Activated naive CD4-positive, alpha-beta T cell treated with anti-CD3 and anti-CD28 coated beads, Interleukin-2, amount 10 ng/mL, durations not matched to agents 7 days and 5 days (primary cell): ENCODE data around the gene DOCK11.
"Not testable (repeated sequence)": the region's sequence is repeated elsewhere in the genome, so short reads cannot be mapped to it uniquely, and the experiment has no call there.

Experiments used
- CTCF ChIA-PET: fragments of 350-600 bp; sonication (Branson Sonifier 250); formaldehyde crosslinking; loops from one replicate; lab custom pipeline; 2021; ENCODE audit warnings: antibody characterized with exemption; lab: Charles Lee
- DNase-seq: peaks from one replicate; pipeline ENCODE4 v3.0.0-alpha.2; 2020
- H3K27ac Mint-ChIP-seq: one replicate; pipeline ENCODE4 v1.8.0; 2021; ENCODE audit warnings: mild to moderate bottlenecking, moderate library complexity, mixed read lengths
- H3K27me3 Mint-ChIP-seq: one replicate; pipeline ENCODE4 v1.8.0; 2021; ENCODE audit warnings: mild to moderate bottlenecking, mixed read lengths
- H3K36me3 Mint-ChIP-seq: one replicate; pipeline ENCODE4 v1.8.0; 2021; ENCODE audit warnings: mixed read lengths
- H3K4me1 Mint-ChIP-seq: one replicate; pipeline ENCODE4 v1.8.0; 2021; ENCODE audit warnings: mixed read lengths
- H3K4me3 Mint-ChIP-seq: one replicate; pipeline ENCODE4 v1.8.0; 2021; ENCODE audit warnings: mild to moderate bottlenecking, moderate library complexity, mixed read lengths
- H3K9me3 Mint-ChIP-seq: one replicate; pipeline ENCODE4 v1.8.0; 2021; ENCODE audit warnings: mixed read lengths

DOCK11 gene

GRCh38 chrX:118554511-118554910, 58.9 kb downstream of the DOCK11 start:
- DNase-seq: no peak
- H3K4me1 Mint-ChIP-seq: peaks cover 11% of the 10 kb centered on the region
- CTCF ChIA-PET: no interaction called here
- peaks cover 26% of the 10 kb centered on the region for H3K36me3 Mint-ChIP-seq
- no peaks in the 10 kb centered on the region for H3K27me3 Mint-ChIP-seq
- H3K4me3 Mint-ChIP-seq: no peak overlapping the region
- H3K9me3 Mint-ChIP-seq: no peaks in the 10 kb centered on the region
- H3K27ac Mint-ChIP-seq: no peak overlapping the region

GRCh38 chrX:118558926-118559325, 63.3 kb downstream of the DOCK11 start:
- Mint-ChIP-seq H3K9me3 (no peaks in the 10 kb centered on the region), H3K27ac (no peak overlapping the region), H3K36me3 (peaks cover 35% of the 10 kb centered on the region), H3K27me3 (no peaks in the 10 kb centered on the region), H3K4me1 (peaks cover 15% of the 10 kb centered on the region), H3K4me3 (no peak overlapping the region)
- CTCF ChIA-PET: no interaction called here
- no peak for DNase-seq

- H3K4me3 Mint-ChIP-seq: no peak overlapping the region
- H3K36me3 Mint-ChIP-seq: peaks cover 34% of the 10 kb centered on the region
- CTCF ChIA-PET: no interaction called here
- no peaks in the 10 kb centered on the region for H3K9me3 Mint-ChIP-seq
- DNase-seq: no peak
- no peaks in the 10 kb centered on the region for H3K27me3 Mint-ChIP-seq
- peaks cover 11% of the 10 kb centered on the region for H3K4me1 Mint-ChIP-seq
- H3K27ac Mint-ChIP-seq: no peak overlapping the region
These were observed 64.9 kb downstream of the DOCK11 start for GRCh38 chrX:118560489-118560888.

GRCh38 chrX:118562582-118563164, 67.1 kb downstream of the DOCK11 start:
- Mint-ChIP-seq H3K27me3 (no peaks in the 10 kb centered on the region), H3K27ac (peak overlapping the region; percentile 56), H3K9me3 (no peaks in the 10 kb centered on the region), H3K4me1 (peaks cover 11% of the 10 kb centered on the region), H3K36me3 (peaks cover 32% of the 10 kb centered on the region), H3K4me3 (no peak overlapping the region)
- no peak for DNase-seq
- CTCF ChIA-PET: no interaction called here

GRCh38 chrX:118564498-118564897, 68.9 kb downstream of the DOCK11 start:
- DNase-seq: no peak
- H3K36me3 Mint-ChIP-seq: peaks cover 37% of the 10 kb centered on the region
- CTCF ChIA-PET: no interaction called here
- H3K27me3 Mint-ChIP-seq: no peaks in the 10 kb centered on the region
- peaks cover 13% of the 10 kb centered on the region for H3K4me1 Mint-ChIP-seq
- no peaks in the 10 kb centered on the region for H3K9me3 Mint-ChIP-seq
- H3K27ac Mint-ChIP-seq: no peak overlapping the region
- H3K4me3 Mint-ChIP-seq: no peak overlapping the region

- H3K9me3 Mint-ChIP-seq: no peaks in the 10 kb centered on the region
- CTCF ChIA-PET: no interaction called here
- H3K36me3 Mint-ChIP-seq: peaks cover 45% of the 10 kb centered on the region
- no peak for DNase-seq
- peaks cover 16% of the 10 kb centered on the region for H3K4me1 Mint-ChIP-seq
- H3K27me3 Mint-ChIP-seq: no peaks in the 10 kb centered on the region
- H3K4me3 Mint-ChIP-seq: no peak overlapping the region
- H3K27ac Mint-ChIP-seq: peak overlapping the region; percentile 33
These were observed 70.2 kb downstream of the DOCK11 start for GRCh38 chrX:118565853-118566252.

- no peak for DNase-seq
- peaks cover 16% of the 10 kb centered on the region for H3K4me1 Mint-ChIP-seq
- no peak overlapping the region for H3K27ac Mint-ChIP-seq
- no peaks in the 10 kb centered on the region for H3K9me3 Mint-ChIP-seq
- H3K36me3 Mint-ChIP-seq: peaks cover 50% of the 10 kb centered on the region
- CTCF ChIA-PET: no interaction called here
- H3K27me3 Mint-ChIP-seq: no peaks in the 10 kb centered on the region
- no peak overlapping the region for H3K4me3 Mint-ChIP-seq
These were observed 70.7 kb downstream of the DOCK11 start for GRCh38 chrX:118566359-118566758.

- Mint-ChIP-seq H3K27me3 (no peaks in the 10 kb centered on the region), H3K4me1 (peaks cover 5% of the 10 kb centered on the region), H3K4me3 (no peak overlapping the region), H3K9me3 (no peaks in the 10 kb centered on the region), H3K27ac (peak overlapping the region; percentile 45), H3K36me3 (peaks cover 44% of the 10 kb centered on the region)
- DNase-seq: no peak
- CTCF ChIA-PET: no interaction called here
These were observed 74.1 kb downstream of the DOCK11 start for GRCh38 chrX:118569676-118570075.

- Mint-ChIP-seq H3K4me1 (peaks cover 5% of the 10 kb centered on the region), H3K4me3 (no peak overlapping the region), H3K27me3 (no peaks in the 10 kb centered on the region), H3K36me3 (peaks cover 44% of the 10 kb centered on the region), H3K27ac (peak overlapping the region; percentile 45), H3K9me3 (no peaks in the 10 kb centered on the region)
- CTCF ChIA-PET: no interaction called here
- no peak for DNase-seq
These were observed 74.6 kb downstream of the DOCK11 start for GRCh38 chrX:118570209-118570608.

- H3K27ac Mint-ChIP-seq: no peak overlapping the region
- no peaks in the 10 kb centered on the region for H3K9me3 Mint-ChIP-seq
- no peak overlapping the region for H3K4me3 Mint-ChIP-seq
- peaks cover 5% of the 10 kb centered on the region for H3K4me1 Mint-ChIP-seq
- DNase-seq: no peak
- H3K36me3 Mint-ChIP-seq: peaks cover 38% of the 10 kb centered on the region
- CTCF ChIA-PET: no interaction called here
- no peaks in the 10 kb centered on the region for H3K27me3 Mint-ChIP-seq
These were observed 76.2 kb downstream of the DOCK11 start for GRCh38 chrX:118571836-118572235.

- H3K27me3 Mint-ChIP-seq: no peaks in the 10 kb centered on the region
- peaks cover 3% of the 10 kb centered on the region for H3K4me1 Mint-ChIP-seq
- no peak for DNase-seq
- H3K36me3 Mint-ChIP-seq: peaks cover 44% of the 10 kb centered on the region
- H3K9me3 Mint-ChIP-seq: no peaks in the 10 kb centered on the region
- CTCF ChIA-PET: no interaction called here
- H3K4me3 Mint-ChIP-seq: no peak overlapping the region
- H3K27ac Mint-ChIP-seq: no peak overlapping the region
These were observed 79.1 kb downstream of the DOCK11 start for GRCh38 chrX:118574666-118575065.

- Mint-ChIP-seq H3K4me3 (no peak overlapping the region), H3K27ac (no peak overlapping the region), H3K36me3 (peaks cover 37% of the 10 kb centered on the region), H3K4me1 (no peaks in the 10 kb centered on the region), H3K27me3 (no peaks in the 10 kb centered on the region), H3K9me3 (no peaks in the 10 kb centered on the region)
- no peak for DNase-seq
- CTCF ChIA-PET: no interaction called here
These were observed 81.4 kb downstream of the DOCK11 start for GRCh38 chrX:118577041-118577440.

- peaks cover 40% of the 10 kb centered on the region for H3K36me3 Mint-ChIP-seq
- H3K27ac Mint-ChIP-seq: no peak overlapping the region
- H3K4me3 Mint-ChIP-seq: no peak overlapping the region
- no peaks in the 10 kb centered on the region for H3K4me1 Mint-ChIP-seq
- CTCF ChIA-PET: no interaction called here
- no peaks in the 10 kb centered on the region for H3K9me3 Mint-ChIP-seq
- no peak for DNase-seq
- no peaks in the 10 kb centered on the region for H3K27me3 Mint-ChIP-seq
These were observed 83.8 kb downstream of the DOCK11 start for GRCh38 chrX:118579417-118579816.

- peaks cover 55% of the 10 kb centered on the region for H3K36me3 Mint-ChIP-seq
- H3K27me3 Mint-ChIP-seq, DNase-seq, H3K4me3 Mint-ChIP-seq, H3K4me1 Mint-ChIP-seq, CTCF ChIA-PET, H3K9me3 Mint-ChIP-seq, H3K27ac Mint-ChIP-seq: not testable (repeated sequence)
These were observed 87.3 kb downstream of the DOCK11 start for GRCh38 chrX:118582926-118583325.

- Mint-ChIP-seq H3K27ac (no peak overlapping the region), H3K27me3 (no peaks in the 10 kb centered on the region), H3K9me3 (no peaks in the 10 kb centered on the region), H3K4me1 (no peaks in the 10 kb centered on the region), H3K36me3 (peaks cover 57% of the 10 kb centered on the region), H3K4me3 (no peak overlapping the region)
- no peak for DNase-seq
- CTCF ChIA-PET: no interaction called here
These were observed 88.2 kb downstream of the DOCK11 start for GRCh38 chrX:118583781-118584180.

GRCh38 chrX:118585296-118585695, 89.7 kb downstream of the DOCK11 start:
- Mint-ChIP-seq H3K9me3 (no peaks in the 10 kb centered on the region), H3K27me3 (no peaks in the 10 kb centered on the region), H3K4me3 (no peak overlapping the region), H3K36me3 (peaks cover 52% of the 10 kb centered on the region), H3K4me1 (no peaks in the 10 kb centered on the region), H3K27ac (no peak overlapping the region)
- no peak for DNase-seq
- CTCF ChIA-PET: no interaction called here
